ENCODE measurements around the gene LONP1.
"Not testable (repeated sequence)": the region's sequence is repeated elsewhere in the genome, so short reads cannot be mapped to it uniquely, and the experiment has no call there.

DNA sequence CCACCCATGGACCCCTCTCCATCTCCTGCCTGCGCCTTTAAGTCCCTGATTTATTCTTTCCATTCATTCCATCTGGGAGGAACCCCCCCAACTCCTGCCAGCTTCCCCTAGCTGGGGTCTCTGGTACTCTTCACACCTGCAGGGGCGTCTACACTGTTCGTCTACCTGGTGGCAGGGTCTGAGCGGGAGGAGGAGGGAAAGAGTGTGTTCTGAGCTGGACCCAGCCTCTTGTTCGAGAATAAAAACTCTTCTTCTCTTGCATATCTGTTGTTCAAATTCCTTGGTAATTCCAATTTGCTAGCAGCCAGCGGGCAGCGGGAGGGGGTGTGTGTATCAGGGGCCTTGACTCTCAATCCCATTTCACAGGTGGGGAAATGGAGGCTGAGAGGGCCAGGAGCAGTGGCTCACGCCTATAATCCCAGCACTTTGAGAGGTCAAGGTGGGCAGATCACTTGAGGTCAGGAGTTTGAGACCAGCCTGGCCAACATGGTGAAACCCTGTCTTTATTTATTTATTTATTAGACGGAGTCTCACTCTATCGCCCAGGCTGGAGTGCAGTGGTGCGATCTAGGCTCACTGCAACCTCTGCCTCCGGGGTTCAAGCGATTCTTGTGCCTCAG, 31.6 kb downstream of the LONP1 start:
- TF ChIP-seq, protein P1, sequence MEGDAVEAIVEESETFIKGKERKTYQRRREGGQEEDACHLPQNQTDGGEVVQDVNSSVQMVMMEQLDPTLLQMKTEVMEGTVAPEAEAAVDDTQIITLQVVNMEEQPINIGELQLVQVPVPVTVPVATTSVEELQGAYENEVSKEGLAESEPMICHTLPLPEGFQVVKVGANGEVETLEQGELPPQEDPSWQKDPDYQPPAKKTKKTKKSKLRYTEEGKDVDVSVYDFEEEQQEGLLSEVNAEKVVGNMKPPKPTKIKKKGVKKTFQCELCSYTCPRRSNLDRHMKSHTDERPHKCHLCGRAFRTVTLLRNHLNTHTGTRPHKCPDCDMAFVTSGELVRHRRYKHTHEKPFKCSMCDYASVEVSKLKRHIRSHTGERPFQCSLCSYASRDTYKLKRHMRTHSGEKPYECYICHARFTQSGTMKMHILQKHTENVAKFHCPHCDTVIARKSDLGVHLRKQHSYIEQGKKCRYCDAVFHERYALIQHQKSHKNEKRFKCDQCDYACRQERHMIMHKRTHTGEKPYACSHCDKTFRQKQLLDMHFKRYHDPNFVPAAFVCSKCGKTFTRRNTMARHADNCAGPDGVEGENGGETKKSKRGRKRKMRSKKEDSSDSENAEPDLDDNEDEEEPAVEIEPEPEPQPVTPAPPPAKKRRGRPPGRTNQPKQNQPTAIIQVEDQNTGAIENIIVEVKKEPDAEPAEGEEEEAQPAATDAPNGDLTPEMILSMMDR (IDR thresholded peaks at IDR 0.05) = not testable (repeated sequence)
- not testable (repeated sequence) for TF ChIP-seq POLR2A (IDR thresholded peaks at IDR 0.05)

All from uterus (tissue), 2 donors.